ENCODE data around the gene KLK5. TPM values are rescaled to one million over a fixed set of nuclear protein-coding genes. Genes with fewer than 3 reads are reported as not detected.
"Not testable (repeated sequence)": the region's sequence is repeated elsewhere in the genome, so short reads cannot be mapped to it uniquely, and the experiment has no call there.

The KLK5 gene
- total RNA-seq, 2 donors from 2014 or later = not detected

GRCh38 chr19:50898018-50898417, 54.8 kb downstream of the KLK5 start:
- Histone ChIP-seq H3K9me3 (no peaks in the 10 kb centered on the region), H3K27ac (no peak overlapping the region), H3K36me3 (no peaks in the 10 kb centered on the region), H3K4me1 (ENCODE audit: control insufficient read depth in 1 of 2, low read depth in 2 of 2) (no peaks in the 10 kb centered on the region), H3K4me3 (no peak overlapping the region), H3K27me3 (replicated peaks; ENCODE audit: insufficient read depth) (no peaks in the 10 kb centered on the region)
- TF ChIP-seq CTCF (IDR thresholded peaks at IDR 0.05) = no peak
- DNase-seq (ENCODE audit: low spot score) = no peak
- ATAC-seq (ENCODE audit: insufficient number of reproducible peaks, low FRiP score, low read depth) = no peak

- Histone ChIP-seq H3K36me3 (no peaks in the 10 kb centered on the region), H3K9me3 (no peaks in the 10 kb centered on the region), H3K27me3 (replicated peaks; ENCODE audit: insufficient read depth) (no peaks in the 10 kb centered on the region), H3K4me1 (ENCODE audit: control insufficient read depth in 1 of 2, low read depth in 2 of 2) (no peaks in the 10 kb centered on the region), H3K27ac (no peak overlapping the region), H3K4me3 (no peak overlapping the region)
- no peak for DNase-seq (ENCODE audit: low spot score)
- no peak for ATAC-seq (ENCODE audit: insufficient number of reproducible peaks, low FRiP score, low read depth)
- TF ChIP-seq CTCF (IDR thresholded peaks at IDR 0.05) = no peak
Observed at GRCh38 chr19:50897612-50898011, 55.2 kb downstream of the KLK5 start.

GRCh38 chr19:50897191-50897607, 55.6 kb downstream of the KLK5 start:
- no peaks in the 10 kb centered on the region for H3K9me3 ChIP-seq
- H3K27ac ChIP-seq = no peak overlapping the region
- H3K36me3 ChIP-seq = no peaks in the 10 kb centered on the region
- H3K27me3 ChIP-seq (replicated peaks; ENCODE audit: insufficient read depth) = no peaks in the 10 kb centered on the region
- no peak overlapping the region for H3K4me3 ChIP-seq
- no peaks in the 10 kb centered on the region for H3K4me1 ChIP-seq (ENCODE audit: control insufficient read depth in 1 of 2, low read depth in 2 of 2)
- no peak for DNase-seq (ENCODE audit: low spot score)
- no peak for TF ChIP-seq CTCF (IDR thresholded peaks at IDR 0.05)
- ATAC-seq (ENCODE audit: insufficient number of reproducible peaks, low FRiP score, low read depth) = no peak

GRCh38 chr19:50896591-50897190, 56.1 kb downstream of the KLK5 start:
- Histone ChIP-seq H3K4me3 (no peak overlapping the region), H3K36me3 (no peaks in the 10 kb centered on the region), H3K27me3 (replicated peaks; ENCODE audit: insufficient read depth) (no peaks in the 10 kb centered on the region), H3K27ac (no peak overlapping the region), H3K4me1 (ENCODE audit: control insufficient read depth in 1 of 2, low read depth in 2 of 2) (no peaks in the 10 kb centered on the region), H3K9me3 (no peaks in the 10 kb centered on the region)
- ATAC-seq (ENCODE audit: insufficient number of reproducible peaks, low FRiP score, low read depth) (no peak), DNase-seq (ENCODE audit: low spot score) (no peak)
- TF ChIP-seq CTCF (IDR thresholded peaks at IDR 0.05) = no peak

- not testable (repeated sequence) for DNase-seq (ENCODE audit: low spot score); H3K4me3 ChIP-seq; H3K27ac ChIP-seq; H3K36me3 ChIP-seq; ATAC-seq (ENCODE audit: insufficient number of reproducible peaks, low FRiP score, low read depth); H3K4me1 ChIP-seq (ENCODE audit: control insufficient read depth in 1 of 2, low read depth in 2 of 2); H3K9me3 ChIP-seq; H3K27me3 ChIP-seq (replicated peaks; ENCODE audit: insufficient read depth)
Observed at GRCh38 chr19:50896089-50896590, 56.7 kb downstream of the KLK5 start.

Measured in thoracic aorta (tissue), 2 donors.